PC-3 (cell line): ENCODE data around the gene MAS1L. TPM values are rescaled to one million over a fixed set of nuclear protein-coding genes. Genes with fewer than 3 reads are reported as not detected.

Experiments used
- ATAC-seq: fragments of 200-7000 bp; cut with Tn5 transposase; 2 replicates; pipeline ENCODE4 v1.9.1; 2020; ENCODE audit warnings: mild to moderate bottlenecking, moderate library complexity
- BruUV-seq: library from RNA; stranded (reverse); fragments of 400-500 nt; replicated peaks from 2 replicates; lab custom pipeline; 2021; lab: Mats Ljungman, UMichigan
- CTCF ChIA-PET: fragments of 300-600 bp; sonication (Branson Sonifier 250); formaldehyde crosslinking; loops from one replicate; lab custom pipeline; 2022; ENCODE audit warnings: antibody characterized with exemption; lab: Charles Lee
- POLR2A ChIA-PET: fragments of 300-600 bp; sonication (Branson Sonifier 250); formaldehyde crosslinking; loops from one replicate; lab custom pipeline; 2022; ENCODE audit warnings: antibody characterized with exemption; ENCODE audit not compliant: unreplicated experiment; lab: Charles Lee
- DNase-seq: peaks from one replicate; pipeline ENCODE4 v3.0.0-alpha.2; 2015
- H2AFZ ChIP-seq: fragments of 300-600 bp; sonication (generic); 2 replicates; pipeline ENCODE4 v1.6.0; 2016; ENCODE audit warnings: antibody characterized with exemption, low read length
- H3F3A ChIP-seq: fragments of 300-600 bp; sonication (generic); one replicate; pipeline ENCODE4 v1.6.0; 2017; ENCODE audit warnings: antibody characterized with exemption, low read length, control low read depth, mild to moderate bottlenecking; ENCODE audit not compliant: unreplicated experiment
- H3K27ac ChIP-seq: fragments of 300-600 bp; sonication (generic); 2 replicates; pipeline ENCODE4 v1.5.1; 2016; ENCODE audit warnings: mild to moderate bottlenecking, low read length
- H3K27me3 ChIP-seq: fragments of 300-600 bp; sonication (generic); 2 replicates; pipeline ENCODE4 v1.6.1; 2016; ENCODE audit warnings: low read length, mixed read lengths
- H3K36me3 ChIP-seq: fragments of 300-600 bp; sonication (generic); 2 replicates; pipeline ENCODE4 v1.6.1; 2016; ENCODE audit warnings: low read depth, mixed run types, low read length, mixed read lengths
- H3K4me1 ChIP-seq: fragments of 300-600 bp; sonication (generic); 2 replicates; pipeline ENCODE4 v1.5.1; 2016; ENCODE audit warnings: low read length; ENCODE audit not compliant: insufficient read depth
- H3K4me2 ChIP-seq: fragments of 300-600 bp; sonication (generic); 2 replicates; pipeline ENCODE4 v1.6.0; 2016; ENCODE audit warnings: low read length
- H3K4me3 ChIP-seq: fragments of 300-600 bp; sonication (generic); 2 replicates; pipeline ENCODE4 v1.5.1; 2016; ENCODE audit warnings: mild to moderate bottlenecking, low read length, mixed read lengths
- H3K79me2 ChIP-seq: fragments of 300-600 bp; sonication (generic); 2 replicates; pipeline ENCODE4 v1.6.1; 2017; ENCODE audit warnings: low read length, mixed read lengths
- H3K9ac ChIP-seq: fragments of 300-600 bp; sonication (generic); 2 replicates; pipeline ENCODE4 v1.6.0; 2016; ENCODE audit warnings: mild to moderate bottlenecking, low read length
- H3K9me2 ChIP-seq: fragments of 300-600 bp; sonication (generic); replicated peaks from 2 replicates; pipeline ENCODE4 v1.6.1; 2016; ENCODE audit warnings: mixed run types, low read length, mixed read lengths
- H3K9me3 ChIP-seq: fragments of 300-600 bp; sonication (generic); 2 replicates; pipeline ENCODE4 v1.6.1; 2016; ENCODE audit warnings: low read length, mixed read lengths
- H4K20me1 ChIP-seq: fragments of 300-600 bp; sonication (generic); 2 replicates; pipeline ENCODE4 v1.6.1; 2016; ENCODE audit warnings: low read length, mixed read lengths
- EZH2 ChIP-seq: fragments of 300-600 bp; sonication (generic); IDR thresholded peaks from one replicate; pipeline ENCODE4 v1.6.1; 2017; ENCODE audit warnings: antibody characterized with exemption, mild to moderate bottlenecking, low read length; ENCODE audit not compliant: unreplicated experiment
- EZH2phosphoT487 ChIP-seq: fragments of 300-600 bp; sonication (generic); IDR thresholded peaks from 2 replicates; pipeline ENCODE4 v1.6.1; 2018; ENCODE audit warnings: mild to moderate bottlenecking, antibody characterized with exemption, low read length, borderline replicate concordance
- intact Hi-C: fragments of 100-400 bp; cut with micrococcal nuclease; formaldehyde crosslinking; loops from 2 replicates; pipeline ENCODE4 v1.9.0; 2023
- total RNA-seq: library from RNA; depleted of rRNA; stranded (reverse); fragments of >200 nt; gene quantifications from 2 replicates; pipeline ENCODE4 v1.2.3, GENCODE V29; 2014
- TF ChIP-seq, protein P1 (sequence below): fragments of 300-600 bp; sonication (generic); conservative IDR thresholded peaks from 2 replicates; pipeline ENCODE4 v1.5.1; 2017; ENCODE audit warnings: antibody characterized with exemption, low read depth, mild to moderate bottlenecking, low read length

Gene MAS1L
- total RNA-seq, 1 experiment from 2014 or later, result not detected

DNA sequence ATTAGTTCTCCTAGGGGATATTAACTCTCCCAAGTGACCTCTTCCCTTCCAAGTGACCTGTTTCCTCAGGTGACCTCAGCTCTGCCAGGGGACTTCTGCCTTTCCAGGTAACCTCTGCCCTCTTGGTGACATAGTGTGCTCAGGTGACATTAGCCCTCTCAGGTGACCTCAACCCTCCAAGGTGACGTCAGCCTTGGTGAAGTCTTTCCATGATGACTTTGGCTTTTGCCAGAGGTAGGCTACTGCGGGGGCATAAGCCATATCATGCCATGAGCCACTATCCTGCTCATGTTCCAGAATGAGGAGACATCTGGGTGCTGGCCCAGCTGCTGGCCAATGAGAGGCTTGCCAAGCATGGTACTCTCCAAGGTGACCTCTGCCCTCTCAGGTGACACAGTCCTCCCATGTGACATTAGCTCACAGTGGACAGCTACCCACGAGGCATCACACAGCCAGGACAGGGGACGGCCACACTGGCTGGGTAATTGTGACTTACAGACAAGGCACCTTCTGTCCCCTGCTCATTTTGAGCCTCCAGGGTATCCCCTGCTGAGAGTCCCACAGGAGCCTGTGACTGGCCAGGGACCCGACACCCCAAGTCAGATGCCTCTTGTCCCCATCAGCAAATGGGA lies 40.7 kb upstream of the MAS1L start:
- Histone ChIP-seq H3K79me2 (no peaks in the 10 kb centered on the region), H3F3A (no peaks in the 10 kb centered on the region), H2AFZ (no peak overlapping the region), H3K4me3 (no peak overlapping the region), H3K4me1 (no peaks in the 10 kb centered on the region), H3K27ac (no peak overlapping the region), H3K4me2 (no peak overlapping the region), H3K9me3 (no peaks in the 10 kb centered on the region), H3K9ac (no peak overlapping the region), H3K27me3 (peaks cover 22% of the 10 kb centered on the region), H4K20me1 (no peaks in the 10 kb centered on the region), H3K9me2 (no peaks in the 10 kb centered on the region), H3K36me3 (no peaks in the 10 kb centered on the region)
- CTCF ChIA-PET, result no interaction called here
- ATAC-seq (no peak), DNase-seq (no peak)
- POLR2A ChIA-PET, result no interaction called here
- TF ChIP-seq, protein P1, sequence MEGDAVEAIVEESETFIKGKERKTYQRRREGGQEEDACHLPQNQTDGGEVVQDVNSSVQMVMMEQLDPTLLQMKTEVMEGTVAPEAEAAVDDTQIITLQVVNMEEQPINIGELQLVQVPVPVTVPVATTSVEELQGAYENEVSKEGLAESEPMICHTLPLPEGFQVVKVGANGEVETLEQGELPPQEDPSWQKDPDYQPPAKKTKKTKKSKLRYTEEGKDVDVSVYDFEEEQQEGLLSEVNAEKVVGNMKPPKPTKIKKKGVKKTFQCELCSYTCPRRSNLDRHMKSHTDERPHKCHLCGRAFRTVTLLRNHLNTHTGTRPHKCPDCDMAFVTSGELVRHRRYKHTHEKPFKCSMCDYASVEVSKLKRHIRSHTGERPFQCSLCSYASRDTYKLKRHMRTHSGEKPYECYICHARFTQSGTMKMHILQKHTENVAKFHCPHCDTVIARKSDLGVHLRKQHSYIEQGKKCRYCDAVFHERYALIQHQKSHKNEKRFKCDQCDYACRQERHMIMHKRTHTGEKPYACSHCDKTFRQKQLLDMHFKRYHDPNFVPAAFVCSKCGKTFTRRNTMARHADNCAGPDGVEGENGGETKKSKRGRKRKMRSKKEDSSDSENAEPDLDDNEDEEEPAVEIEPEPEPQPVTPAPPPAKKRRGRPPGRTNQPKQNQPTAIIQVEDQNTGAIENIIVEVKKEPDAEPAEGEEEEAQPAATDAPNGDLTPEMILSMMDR, result no peak
- TF ChIP-seq EZH2phosphoT487 (no peak), EZH2 (no peak)
- BruUV-seq, result no TSS peak
- intact Hi-C loops, result no loop called here

- TF ChIP-seq EZH2 (no peak), EZH2phosphoT487 (no peak)
- TF ChIP-seq, protein P1, result no peak
- H2AFZ ChIP-seq, result no peak overlapping the region
- peaks cover 26% of the 10 kb centered on the region for H3K27me3 ChIP-seq
- POLR2A ChIA-PET, result no interaction called here
- CTCF ChIA-PET, result no interaction called here
- no peak overlapping the region for H3K4me3 ChIP-seq
- H3K79me2 ChIP-seq, result no peaks in the 10 kb centered on the region
- H3K9ac ChIP-seq, result no peak overlapping the region
- no peaks in the 10 kb centered on the region for H3F3A ChIP-seq
- 0 out of 2 replicates have a peak, but pooled peaks cover 4% of the 10 kb centered on the region for H3K9me3 ChIP-seq
- DNase-seq, result no peak
- no peaks in the 10 kb centered on the region for H3K4me1 ChIP-seq
- H4K20me1 ChIP-seq, result no peaks in the 10 kb centered on the region
- no TSS peak for BruUV-seq
- no peaks in the 10 kb centered on the region for H3K36me3 ChIP-seq
- intact Hi-C loops, result no loop called here
- no peak for ATAC-seq
- H3K27ac ChIP-seq, result no peak overlapping the region
- no peaks in the 10 kb centered on the region for H3K9me2 ChIP-seq
- H3K4me2 ChIP-seq, result no peak overlapping the region
Observed at GRCh38 chr6:29527564-29527963, 39.8 kb upstream of the MAS1L start.

DNA sequence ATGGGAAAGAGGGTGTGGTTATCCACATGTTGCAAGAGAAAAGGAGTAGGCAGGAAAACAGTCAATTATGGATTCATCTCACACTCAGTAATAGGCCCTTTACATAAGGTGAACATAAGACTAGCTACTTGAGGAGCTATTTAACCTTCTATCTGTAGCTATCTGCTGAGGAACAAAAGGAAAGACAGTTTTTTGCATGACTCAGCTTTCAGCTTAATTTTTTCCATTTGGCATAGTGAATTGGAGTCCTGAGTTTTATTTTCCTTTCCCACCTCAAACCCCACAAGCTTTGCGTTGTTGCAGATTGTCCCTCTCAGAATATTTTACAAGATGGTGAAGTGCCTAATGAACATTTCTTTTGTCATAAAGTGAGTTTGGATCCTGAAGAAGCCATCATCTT lies 39.4 kb upstream of the MAS1L start:
- DNase-seq (no peak), ATAC-seq (no peak)
- no TSS peak for BruUV-seq
- H3K79me2 ChIP-seq, result no peaks in the 10 kb centered on the region
- ChIA-PET CTCF (no interaction called here), POLR2A (no interaction called here)
- peaks cover 28% of the 10 kb centered on the region for H3K27me3 ChIP-seq
- H3K9me2 ChIP-seq, result no peaks in the 10 kb centered on the region
- intact Hi-C loops, result no loop called here
- H3K9me3 ChIP-seq, result 0 out of 2 replicates have a peak, but pooled peaks cover 8% of the 10 kb centered on the region
- TF ChIP-seq EZH2, result no peak
- TF ChIP-seq, protein P1, result no peak
- no peak for TF ChIP-seq EZH2phosphoT487
- no peak overlapping the region for H3K9ac ChIP-seq
- H3K4me1 ChIP-seq, result no peaks in the 10 kb centered on the region
- H4K20me1 ChIP-seq, result no peaks in the 10 kb centered on the region
- no peaks in the 10 kb centered on the region for H3K36me3 ChIP-seq
- H3K4me3 ChIP-seq, result no peak overlapping the region
- H3K4me2 ChIP-seq, result no peak overlapping the region
- H2AFZ ChIP-seq, result no peak overlapping the region
- H3F3A ChIP-seq, result no peaks in the 10 kb centered on the region
- H3K27ac ChIP-seq, result no peak overlapping the region
